Mucosa of rectum (tissue), 2 donors: ENCODE measurements around the gene PSG1.
"Not testable (repeated sequence)": the region's sequence is repeated elsewhere in the genome, so short reads cannot be mapped to it uniquely, and the experiment has no call there.

ENCODE experiments used
- H3K27ac ChIP-seq, 2 donors: one replicate each; pipeline ENCODE4 v1.7.0; 2013; ENCODE audit warnings: inconsistent platforms in 2 of 2, low read depth in 2 of 2, low read length in 2 of 2
- H3K27me3 ChIP-seq, 2 donors: one replicate each; pipeline ENCODE4 v1.7.0; 2013; ENCODE audit warnings: low read length in 2 of 2; ENCODE audit not compliant: control insufficient read depth in 2 of 2, insufficient read depth in 2 of 2
- H3K36me3 ChIP-seq, 2 donors: one replicate each; pipeline ENCODE4 v1.7.0; 2013; ENCODE audit warnings: low read length in 2 of 2; ENCODE audit not compliant: control insufficient read depth in 2 of 2, insufficient read depth in 2 of 2
- H3K4me1 ChIP-seq, 2 donors: one replicate each; pipeline ENCODE4 v1.7.0; 2013; ENCODE audit warnings: low read length in 2 of 2, mild to moderate bottlenecking in 1 of 2; ENCODE audit not compliant: control insufficient read depth in 2 of 2, insufficient read depth in 2 of 2
- H3K4me3 ChIP-seq, 2 donors: one replicate each; pipeline ENCODE4 v1.7.0; 2013; ENCODE audit warnings: low read length in 2 of 2
- H3K9ac ChIP-seq, 2 donors: one replicate each; pipeline ENCODE4 v1.7.0; 2013; ENCODE audit warnings: low read length in 2 of 2, low read depth in 1 of 2, mild to moderate bottlenecking in 1 of 2
- H3K9me3 ChIP-seq, 2 donors: one replicate each; pipeline ENCODE4 v1.7.0; 2013; ENCODE audit warnings: low read length in 2 of 2; ENCODE audit not compliant: control insufficient read depth in 2 of 2
- donor health status: healthy.
- donor health status: Normal muscosa, but diverticular disease.

PSG1 gene

GRCh38 chr19:42879613-42880012 is at the start of gene PSG1:
Gene PSG1 (minus strand): TSS chr19:42879713. CDS start chr19:42879581, 132 bp downstream.
- Histone ChIP-seq H3K4me1 (no peaks in the 10 kb centered on the region), H3K27ac (no peak within 1 kb of the TSS), H3K9ac (no peak within 1 kb of the TSS), H3K27me3 (no peaks in the 10 kb centered on the region), H3K36me3 (no peaks in the 10 kb centered on the region), H3K9me3 (no peaks in the 10 kb centered on the region), H3K4me3 (no peak within 1 kb of the TSS)

- Histone ChIP-seq H3K4me1 (no peaks in the 10 kb centered on the region), H3K9me3 (no peaks in the 10 kb centered on the region), H3K36me3 (no peaks in the 10 kb centered on the region), H3K4me3 (no peak overlapping the region), H3K9ac (no peak overlapping the region), H3K27ac (no peak overlapping the region), H3K27me3 (no peaks in the 10 kb centered on the region)
These were observed 49.4 kb upstream of the PSG1 start for GRCh38 chr19:42928896-42929295.

GRCh38 chr19:42926781-42927180 is 47.3 kb upstream of the PSG1 start:
- Histone ChIP-seq H3K4me3 (no peak overlapping the region), H3K27ac (no peak overlapping the region), H3K9ac (no peak overlapping the region), H3K36me3 (no peaks in the 10 kb centered on the region), H3K27me3 (no peaks in the 10 kb centered on the region), H3K9me3 (no peaks in the 10 kb centered on the region), H3K4me1 (no peaks in the 10 kb centered on the region)

- not testable (repeated sequence) for H3K27me3 ChIP-seq, H3K4me1 ChIP-seq, H3K27ac ChIP-seq, H3K36me3 ChIP-seq, H3K9ac ChIP-seq, H3K4me3 ChIP-seq, H3K9me3 ChIP-seq
These were observed 43.6 kb upstream of the PSG1 start for GRCh38 chr19:42923106-42923505.

- not testable (repeated sequence) for H3K27me3 ChIP-seq, H3K4me1 ChIP-seq, H3K27ac ChIP-seq, H3K4me3 ChIP-seq, H3K9ac ChIP-seq, H3K36me3 ChIP-seq, H3K9me3 ChIP-seq
These were observed 41.5 kb upstream of the PSG1 start for GRCh38 chr19:42920971-42921370.

- Histone ChIP-seq H3K27ac (no peak overlapping the region), H3K9me3 (no peaks in the 10 kb centered on the region), H3K9ac (no peak overlapping the region), H3K4me1 (no peaks in the 10 kb centered on the region), H3K4me3 (no peak overlapping the region), H3K36me3 (no peaks in the 10 kb centered on the region), H3K27me3 (no peaks in the 10 kb centered on the region)
These were observed 40.2 kb upstream of the PSG1 start for GRCh38 chr19:42919757-42920079.

GRCh38 chr19:42919070-42919756 is 39.7 kb upstream of the PSG1 start:
- H3K36me3 ChIP-seq: not testable (repeated sequence)

GRCh38 chr19:42918377-42919069 is 39.0 kb upstream of the PSG1 start:
- not testable (repeated sequence) for H3K9me3 ChIP-seq, H3K36me3 ChIP-seq, H3K4me1 ChIP-seq, H3K27ac ChIP-seq, H3K4me3 ChIP-seq, H3K27me3 ChIP-seq, H3K9ac ChIP-seq

More at GRCh38 chr19:42919070-42919756, 39.7 kb upstream of the PSG1 start:
- not testable (repeated sequence) for H3K27me3 ChIP-seq, H3K9me3 ChIP-seq, H3K4me1 ChIP-seq, H3K4me3 ChIP-seq, H3K9ac ChIP-seq, H3K27ac ChIP-seq

- not testable (repeated sequence) for H3K27me3 ChIP-seq, H3K4me3 ChIP-seq, H3K27ac ChIP-seq, H3K36me3 ChIP-seq, H3K4me1 ChIP-seq, H3K9ac ChIP-seq, H3K9me3 ChIP-seq
These were observed 38.1 kb upstream of the PSG1 start, which contains the start of gene PSG6 for GRCh38 chr19:42917634-42918033. Gene PSG6 (minus strand): TSS chr19:42917894. CDS start chr19:42917792, 102 bp downstream.

GRCh38 chr19:42916931-42917330 is 37.4 kb upstream of the PSG1 start:
- not testable (repeated sequence) for H3K9me3 ChIP-seq, H3K36me3 ChIP-seq, H3K9ac ChIP-seq, H3K4me1 ChIP-seq, H3K4me3 ChIP-seq, H3K27ac ChIP-seq, H3K27me3 ChIP-seq
